Measurements from ENCODE around the gene CCDC30. TPM values are rescaled to one million over a fixed set of nuclear protein-coding genes. Genes with fewer than 3 reads are reported as not detected.
"Not testable (repeated sequence)": the region's sequence is repeated elsewhere in the genome, so short reads cannot be mapped to it uniquely, and the experiment has no call there.

Gene CCDC30
- total and polyA plus RNA-seq, 10 donors: 0.65 to 11.6 (median 3.7) TPM

DNA sequence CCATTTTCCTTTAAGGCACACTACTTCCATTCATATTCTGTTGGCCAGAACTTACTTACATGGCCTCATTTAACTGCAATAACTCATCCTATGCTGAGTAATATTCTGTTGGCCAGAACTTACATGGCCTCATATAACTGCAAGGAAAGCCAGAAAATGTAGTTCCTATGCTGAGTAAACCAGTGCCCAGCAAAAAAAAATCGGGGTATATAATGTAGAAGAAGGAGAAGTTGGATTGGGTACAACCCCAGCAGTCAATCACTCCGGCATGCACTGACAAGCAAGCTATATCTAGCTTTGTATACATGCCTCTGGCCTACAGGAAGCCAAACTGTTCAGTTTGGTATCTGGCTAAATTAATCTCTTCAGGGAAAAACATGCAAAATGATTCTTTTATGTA, 155.8 kb downstream of the CCDC30 start:
- Histone ChIP-seq H3K27ac (no peak overlapping the region), H3K27me3 (replicated peaks in 1 of 7) (no peaks in the 10 kb centered on the region), H3K9me3 (no peaks in the 10 kb centered on the region), H3K4me3 (no peak overlapping the region), H3K4me1 (no peaks in the 10 kb centered on the region), H3K36me3 (no peaks in the 10 kb centered on the region)
- no peak for DNase-seq
- WGBS, 5 donors: 45 to 64% (median 57%) methylated on average over 2 of the region's 2 CpGs
- TF ChIP-seq POLR2A (IDR thresholded peaks at IDR 0.05): no peak
- intact Hi-C loops (cut with DNase I; ENCODE audit: low total_unique reads): no loop called here

GRCh38 chr1:42620307-42620706, 157.2 kb downstream of the CCDC30 start:
- Histone ChIP-seq H3K27me3 (replicated peaks in 1 of 7) (no peaks in the 10 kb centered on the region), H3K4me3 (no peak overlapping the region), H3K9me3 (no peaks in the 10 kb centered on the region), H3K27ac (no peak overlapping the region), H3K36me3 (no peaks in the 10 kb centered on the region), H3K4me1 (no peaks in the 10 kb centered on the region)
- 25 to 57% (median 34%) methylated on average over 2 of the region's 2 CpGs for WGBS, 5 donors
- TF ChIP-seq POLR2AphosphoS5 (IDR thresholded peaks at IDR 0.05) (no peak), CTCF (IDR thresholded peaks at IDR 0.05 in 8 of 11, conservative IDR thresholded peaks at IDR 0.05 in 3 of 11) (no peak), POLR2A (IDR thresholded peaks at IDR 0.05) (no peak)
- intact Hi-C loops (cut with DNase I; ENCODE audit: low total_unique reads): no loop called here
- DNase-seq: no peak

DNA sequence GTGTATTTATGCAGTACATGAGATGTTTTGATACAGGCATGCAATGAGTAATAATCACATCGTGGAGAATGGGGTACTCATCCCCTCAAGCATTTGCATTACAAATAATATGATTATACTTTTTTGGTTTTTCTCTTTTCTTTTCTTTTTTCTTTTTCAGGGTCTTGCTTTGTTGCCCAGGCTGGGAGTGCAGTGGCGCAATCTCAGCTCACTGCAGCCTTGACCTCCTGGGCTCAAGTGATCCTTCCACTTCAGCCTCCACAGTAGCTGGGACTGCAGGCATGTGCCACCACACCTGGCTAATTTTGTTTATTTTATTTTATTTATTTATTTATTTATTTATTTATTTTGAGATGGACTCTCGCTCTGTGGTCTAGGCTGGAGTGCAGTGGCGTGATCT, 158.1 kb downstream of the CCDC30 start:
- H3K27me3 ChIP-seq (replicated peaks in 1 of 7); H3K4me3 ChIP-seq; H3K9me3 ChIP-seq; H3K36me3 ChIP-seq; DNase-seq; H3K27ac ChIP-seq; H3K4me1 ChIP-seq; intact Hi-C loops (cut with DNase I; ENCODE audit: low total_unique reads): not testable (repeated sequence)
- 93 to 96% (median 93%) methylated on average over 4 of the region's 4 CpGs for WGBS, 5 donors

- H3K27ac ChIP-seq; DNase-seq; H3K4me1 ChIP-seq; H3K9me3 ChIP-seq; H3K27me3 ChIP-seq (replicated peaks in 1 of 7); intact Hi-C loops (cut with DNase I; ENCODE audit: low total_unique reads); H3K36me3 ChIP-seq; H3K4me3 ChIP-seq: not testable (repeated sequence)
- 81 to 90% (median 89%) methylated on average over 3 of the region's 3 CpGs for WGBS, 5 donors
Observed at GRCh38 chr1:42627205-42627604, 164.1 kb downstream of the CCDC30 start.

DNA sequence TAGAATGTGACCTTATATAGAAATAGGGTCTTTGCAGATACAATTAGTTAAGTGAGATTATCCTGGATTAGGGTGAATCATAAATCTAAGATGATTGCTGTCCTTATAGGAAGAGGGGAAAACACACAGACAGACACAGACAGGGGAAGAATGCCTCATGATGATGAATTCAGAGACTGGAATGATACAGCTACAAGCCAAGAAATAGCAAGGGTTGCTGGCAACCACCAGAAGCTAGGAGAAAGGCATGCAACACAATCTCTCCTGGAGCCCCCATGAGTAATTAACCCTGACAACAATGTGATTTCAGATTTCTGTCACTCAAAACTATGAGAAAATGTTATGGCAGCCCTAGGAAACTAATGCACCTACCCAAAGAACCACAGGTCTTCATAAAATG, 176.0 kb downstream of the CCDC30 start:
- Histone ChIP-seq H3K4me1 (no peaks in the 10 kb centered on the region), H3K27ac (no peak overlapping the region), H3K36me3 (no peaks in the 10 kb centered on the region), H3K27me3 (replicated peaks in 1 of 7) (no peaks in the 10 kb centered on the region), H3K4me3 (no peak overlapping the region), H3K9me3 (no peaks in the 10 kb centered on the region)
- TF ChIP-seq POLR2AphosphoS5 (IDR thresholded peaks at IDR 0.05) (no peak), CTCF (IDR thresholded peaks at IDR 0.05 in 8 of 11, conservative IDR thresholded peaks at IDR 0.05 in 3 of 11) (no peak)
- no peak for DNase-seq
- intact Hi-C loops (cut with DNase I; ENCODE audit: low total_unique reads): loop anchor here (10.0 kb wide), 1 partner anchor 234 kb away; no protein-coding TSS in a partner anchor

GRCh38 chr1:42646056-42646455, 183.0 kb downstream of the CCDC30 start:
- H3K4me3 ChIP-seq: no peak overlapping the region
- H3K9me3 ChIP-seq: peaks cover 0 to 10% (median 2%) of the 10 kb centered on the region in 8 donors
- H3K27me3 ChIP-seq (replicated peaks in 1 of 7): no peaks in the 10 kb centered on the region
- H3K27ac ChIP-seq: no peak overlapping the region
- intact Hi-C loops (cut with DNase I; ENCODE audit: low total_unique reads): no loop called here
- WGBS, 5 donors: 83 to 98% (median 89%) methylated on average over 2 of the region's 2 CpGs
- DNase-seq: no peak
- TF ChIP-seq POLR2A (IDR thresholded peaks at IDR 0.05): no peak
- no peak for TF ChIP-seq CTCF (IDR thresholded peaks at IDR 0.05 in 8 of 11, conservative IDR thresholded peaks at IDR 0.05 in 3 of 11)
- no peak for TF ChIP-seq POLR2AphosphoS5 (IDR thresholded peaks at IDR 0.05)
- no peaks in the 10 kb centered on the region for H3K4me1 ChIP-seq
- H3K36me3 ChIP-seq: peaks cover 0 to 19% (median 0%) of the 10 kb centered on the region in 6 donors
